Measurements from ENCODE around the gene ACY1.
"Not testable (repeated sequence)": the region's sequence is repeated elsewhere in the genome, so short reads cannot be mapped to it uniquely, and the experiment has no call there.

Gene ACY1

DNA sequence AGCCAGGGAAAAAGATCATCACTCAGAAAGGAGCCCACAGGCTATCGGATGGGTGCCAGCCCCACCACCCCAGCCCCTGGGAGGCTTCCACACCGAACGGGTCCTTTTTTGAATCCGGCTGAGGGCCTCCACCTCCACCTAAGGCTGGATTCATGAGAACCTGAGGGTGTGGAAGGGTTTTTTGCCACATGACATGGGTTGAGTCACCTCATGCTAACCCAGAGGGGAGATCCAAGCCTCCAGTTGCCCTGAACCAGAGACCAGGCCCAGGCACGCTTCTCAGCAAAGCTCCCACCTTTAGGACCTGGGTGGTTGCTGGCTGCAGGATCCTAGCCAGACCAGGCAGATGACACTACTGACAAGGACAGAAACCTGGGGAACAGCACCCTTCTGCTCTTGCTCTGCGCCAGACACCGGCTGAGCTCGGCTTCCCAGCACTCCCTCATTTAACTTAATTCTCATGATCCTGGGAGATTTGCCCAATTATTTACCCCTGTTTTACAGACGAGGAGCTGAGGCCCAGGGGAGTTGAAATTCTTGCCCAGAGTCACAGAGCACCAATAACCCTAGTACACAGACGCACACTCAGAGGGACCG, 47.5 kb downstream of the ACY1 start:
- no peak for DNase-seq

DNA sequence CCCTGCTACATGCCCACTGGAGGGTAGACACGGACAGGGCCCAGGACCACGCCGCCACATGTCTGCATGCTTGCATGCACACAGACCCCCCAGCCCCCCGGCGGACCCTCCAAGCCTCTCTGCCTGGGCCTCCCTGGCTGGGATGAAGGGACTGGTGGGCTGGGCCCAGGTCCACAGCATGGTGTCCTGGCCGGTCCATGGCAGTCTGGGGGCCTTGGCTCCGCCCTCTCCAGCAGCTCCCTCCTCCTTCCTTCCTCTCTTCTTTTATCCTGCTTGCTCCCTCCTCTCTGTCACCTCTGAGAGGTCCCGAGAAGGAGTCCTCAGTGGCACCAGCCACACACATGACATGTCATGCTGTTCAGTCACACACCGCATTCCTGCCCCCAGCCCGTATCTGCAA, 48.6 kb downstream of the ACY1 start:
- no peak for DNase-seq

DNA sequence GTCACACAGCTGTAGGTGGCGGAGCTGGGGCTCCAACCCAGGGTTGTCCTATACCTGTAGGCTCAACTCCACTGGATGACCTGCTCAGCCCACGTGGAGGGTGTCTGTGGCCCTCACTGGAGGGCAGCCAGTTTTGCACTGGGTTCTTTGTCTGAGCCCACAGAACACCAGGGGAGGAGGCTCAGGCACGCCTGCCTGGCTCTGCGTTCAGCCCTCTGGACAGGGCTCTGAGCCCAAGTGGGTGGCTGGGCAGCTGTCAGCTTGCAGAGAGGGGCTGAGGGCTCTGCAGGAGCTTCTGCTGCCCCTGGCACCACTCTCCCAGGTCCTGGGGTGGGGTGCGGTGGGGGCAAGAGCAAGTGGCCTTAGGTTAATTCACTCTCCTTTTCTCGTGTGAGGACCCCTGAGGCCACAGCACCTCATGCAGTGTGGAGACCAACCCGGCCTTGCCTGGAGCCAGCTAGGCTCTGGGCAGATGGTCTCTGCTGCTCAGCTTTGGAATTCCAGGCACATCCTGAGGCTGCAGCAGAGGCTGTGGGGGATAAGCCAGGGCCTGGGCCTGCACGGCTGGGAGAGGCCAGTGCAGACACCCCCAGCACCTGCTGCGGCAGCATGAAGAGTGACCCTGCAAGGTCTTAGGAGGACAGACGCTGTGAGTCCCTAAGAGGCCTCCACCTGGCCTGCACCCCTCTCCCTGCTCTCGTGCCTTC, 49.5 kb downstream of the ACY1 start:
- no peak for DNase-seq

DNA sequence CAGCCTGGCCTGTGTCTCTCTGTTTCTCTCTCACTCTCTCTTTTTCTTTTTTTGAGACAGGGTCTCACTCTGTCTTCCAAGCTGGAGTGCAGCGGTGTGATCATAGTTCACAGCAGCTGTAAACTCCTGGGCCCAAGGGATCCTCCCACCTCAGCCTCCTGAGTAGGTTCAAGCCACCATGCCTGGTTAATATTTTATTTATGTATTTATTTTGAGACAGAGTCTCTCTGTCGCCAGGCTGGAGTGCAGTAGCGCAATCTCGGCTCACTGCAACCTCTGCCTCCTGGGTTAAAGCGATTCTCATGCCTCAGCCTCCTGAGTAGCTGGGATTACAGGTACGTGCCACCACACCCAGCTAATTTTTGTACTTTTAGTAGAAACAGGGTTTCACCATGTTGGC, 50.4 kb downstream of the ACY1 start:
- not testable (repeated sequence) for DNase-seq

DNA sequence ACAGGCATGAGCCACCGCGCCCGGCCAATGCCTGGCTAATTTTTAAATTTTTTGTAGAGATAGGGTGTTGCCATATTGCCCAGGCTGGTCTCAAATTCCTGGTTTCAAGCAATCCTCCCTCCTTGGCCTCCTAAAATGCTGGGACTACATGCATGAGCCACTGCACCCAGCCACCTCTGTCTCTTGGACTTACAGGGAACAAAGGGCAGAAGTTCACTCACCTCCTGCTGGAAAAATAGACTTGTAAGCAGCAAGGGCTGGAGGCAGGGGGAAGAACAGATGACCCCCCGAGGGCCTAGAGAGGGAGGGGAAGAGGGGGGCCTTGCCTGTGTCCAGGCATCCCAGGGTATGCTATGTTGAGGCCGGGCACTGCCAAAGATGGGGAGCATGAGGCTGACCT, 50.9 kb downstream of the ACY1 start:
- no peak for DNase-seq

DNA sequence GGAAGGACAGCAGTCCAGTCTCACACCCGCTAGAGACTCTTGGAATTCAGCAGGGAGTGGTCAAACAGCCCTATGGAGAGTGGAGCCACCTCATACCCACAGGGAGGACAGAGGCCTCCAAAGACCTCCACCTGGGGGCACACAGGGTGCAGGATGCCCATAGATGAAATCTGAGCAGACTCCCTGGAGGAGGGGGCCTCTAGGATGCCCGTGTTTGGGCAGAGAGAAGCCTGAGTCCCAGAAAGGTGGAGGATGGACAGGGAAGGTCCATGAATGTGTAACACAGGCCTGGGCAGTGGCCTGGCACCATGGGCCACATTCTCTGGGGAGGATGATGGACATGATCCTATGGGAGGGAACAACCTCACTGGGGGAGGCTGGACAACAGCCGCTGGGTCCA, 51.3 kb downstream of the ACY1 start:
- DNase-seq, result no peak

DNA sequence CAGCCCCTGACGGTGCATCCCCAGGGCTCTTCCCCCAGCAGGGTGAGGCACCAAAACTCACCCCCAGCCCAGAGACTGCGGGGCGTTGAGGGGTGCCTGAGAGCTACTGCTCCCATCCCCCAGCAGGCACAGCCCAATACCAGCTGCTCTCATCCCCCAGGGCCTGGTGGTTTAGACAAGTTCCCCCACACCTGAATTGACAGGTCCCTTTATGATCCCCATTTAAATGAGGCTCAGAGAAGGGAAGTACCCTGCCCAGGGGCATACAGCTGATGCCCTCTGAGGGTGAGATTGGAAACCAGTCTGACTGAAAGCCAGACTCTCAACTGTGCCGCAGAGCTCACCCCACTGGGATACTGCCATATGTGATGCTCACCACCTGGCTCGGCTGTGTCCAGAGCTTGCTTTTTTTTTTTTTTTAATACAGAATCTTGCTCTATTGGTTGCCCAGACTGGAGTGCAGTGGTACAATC, 52.9 kb downstream of the ACY1 start:
- DNase-seq, result no peak

DNA sequence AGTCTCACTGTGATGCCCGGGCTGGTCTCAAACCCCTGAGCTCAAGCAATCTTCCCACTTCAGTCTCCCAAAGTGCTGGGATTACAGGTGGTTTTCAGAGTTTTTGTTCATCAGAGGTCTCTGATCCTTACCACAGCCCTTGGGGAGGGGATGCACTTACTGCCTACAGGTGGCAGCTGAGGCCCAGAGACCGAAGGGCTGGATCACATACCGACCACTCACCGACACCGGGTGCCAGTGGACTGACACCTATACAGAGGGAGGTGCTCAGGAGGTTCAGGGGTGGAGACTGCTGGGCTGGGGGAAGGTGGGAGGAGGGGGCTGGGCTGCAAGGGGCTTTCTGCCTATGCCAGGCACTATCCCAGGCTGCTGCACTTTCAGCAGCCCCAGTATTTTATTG, 53.5 kb downstream of the ACY1 start:
- DNase-seq, result no peak

DNA sequence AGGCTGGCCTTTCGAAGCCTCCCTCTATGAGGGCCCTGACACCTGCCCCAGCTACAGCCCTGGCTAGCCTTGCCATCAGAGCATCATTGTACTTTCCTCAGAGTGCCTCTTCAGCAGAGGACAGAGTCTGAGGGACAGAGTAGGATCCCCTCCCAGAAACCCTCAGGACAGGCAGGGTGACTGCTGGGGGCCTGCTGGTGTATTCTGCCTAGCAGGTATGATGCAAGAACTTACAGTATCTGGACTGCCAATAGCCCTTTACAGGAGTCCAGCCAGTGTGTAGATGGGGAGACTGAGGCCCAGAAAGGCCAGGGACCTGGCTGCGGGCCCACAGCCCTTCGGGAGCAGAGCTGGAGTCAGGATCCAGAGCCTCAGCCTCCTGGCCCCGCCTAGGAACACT, 54.0 kb downstream of the ACY1 start:
- DNase-seq, result no peak

DNA sequence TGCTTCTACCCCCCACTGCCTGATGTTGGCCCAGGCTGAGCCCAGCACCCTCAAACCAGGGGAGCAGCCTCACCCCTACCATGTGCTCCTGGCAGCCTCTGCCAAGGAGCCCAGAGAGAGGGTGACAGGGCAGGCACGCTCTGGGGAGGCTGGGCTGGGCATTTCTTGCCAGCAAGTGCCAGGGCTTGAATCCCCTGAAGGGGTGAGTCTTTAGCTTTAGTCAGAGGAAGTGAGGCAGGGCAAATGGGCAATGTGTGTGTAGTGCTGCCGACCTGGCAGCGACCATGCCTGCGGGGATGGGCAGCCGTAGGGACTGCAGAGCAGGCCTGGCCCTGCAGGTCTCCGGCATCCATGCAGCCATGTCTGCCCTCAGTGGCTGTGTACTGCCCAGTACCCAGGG, 54.9 kb downstream of the ACY1 start:
- DNase-seq, result no peak
